NCI-H446 treated with DMSO at 0.1 percent for 48 hours (cell line): Measurements from ENCODE around the gene MIF4GD.
"Not testable (repeated sequence)": the region's sequence is repeated elsewhere in the genome, so short reads cannot be mapped to it uniquely, and the experiment has no call there.

Source experiments
- DNase-seq: peaks from one replicate; lab custom pipeline; 2025; lab: John Stamatoyannopoulos, UW

The MIF4GD gene

GRCh38 chr17:75270966-75271232, at the start of gene MIF4GD:
TSS of gene MIF4GD (minus strand) at chr17:75271231. CDS start at chr17:75270195, 1,036 bp downstream.
- DNase-seq, result no peak

GRCh38 chr17:75319904-75320691, 49.1 kb upstream of the MIF4GD start:
- no peak for DNase-seq

GRCh38 chr17:75318615-75319222, 47.7 kb upstream of the MIF4GD start:
- DNase-seq, result no peak

- no peak for DNase-seq
These were observed 47.2 kb upstream of the MIF4GD start for GRCh38 chr17:75318211-75318610.

GRCh38 chr17:75317671-75318070, 46.6 kb upstream of the MIF4GD start:
- DNase-seq, result no peak

- DNase-seq, result no peak
These were observed 45.2 kb upstream of the MIF4GD start for GRCh38 chr17:75316253-75316652.

- no peak for DNase-seq
These were observed 44.7 kb upstream of the MIF4GD start for GRCh38 chr17:75315541-75316243.

- no peak for DNase-seq
These were observed 43.0 kb upstream of the MIF4GD start for GRCh38 chr17:75313941-75314551.

GRCh38 chr17:75308732-75309629, 38.0 kb upstream of the MIF4GD start:
- DNase-seq, result no peak

GRCh38 chr17:75307957-75308731, 37.1 kb upstream of the MIF4GD start:
- no peak for DNase-seq

- no peak for DNase-seq
These were observed 30.6 kb upstream of the MIF4GD start for GRCh38 chr17:75301502-75302206.

GRCh38 chr17:75301049-75301448, 30.0 kb upstream of the MIF4GD start:
- DNase-seq, result no peak

- DNase-seq, result no peak
These were observed 29.2 kb upstream of the MIF4GD start for GRCh38 chr17:75300280-75300679.

- no peak for DNase-seq
These were observed 24.4 kb upstream of the MIF4GD start for GRCh38 chr17:75295201-75296158.

- DNase-seq, result not testable (repeated sequence)
These were observed 21.9 kb upstream of the MIF4GD start for GRCh38 chr17:75292810-75293448.

- no peak for DNase-seq
These were observed 18.9 kb upstream of the MIF4GD start for GRCh38 chr17:75289832-75290337.

- peak; percentile 98 for DNase-seq
These were observed 18.2 kb upstream of the MIF4GD start, which contains the start of gene SLC25A19 for GRCh38 chr17:75289115-75289831. TSS of gene SLC25A19 (minus strand) at chr17:75289433. CDS start at chr17:75286764, 2,669 bp downstream.

- DNase-seq, result peak; percentile 35
These were observed 17.7 kb upstream of the MIF4GD start for GRCh38 chr17:75288770-75289114.
